Measurements from ENCODE around the gene HEMK1.

Gene HEMK1

DNA sequence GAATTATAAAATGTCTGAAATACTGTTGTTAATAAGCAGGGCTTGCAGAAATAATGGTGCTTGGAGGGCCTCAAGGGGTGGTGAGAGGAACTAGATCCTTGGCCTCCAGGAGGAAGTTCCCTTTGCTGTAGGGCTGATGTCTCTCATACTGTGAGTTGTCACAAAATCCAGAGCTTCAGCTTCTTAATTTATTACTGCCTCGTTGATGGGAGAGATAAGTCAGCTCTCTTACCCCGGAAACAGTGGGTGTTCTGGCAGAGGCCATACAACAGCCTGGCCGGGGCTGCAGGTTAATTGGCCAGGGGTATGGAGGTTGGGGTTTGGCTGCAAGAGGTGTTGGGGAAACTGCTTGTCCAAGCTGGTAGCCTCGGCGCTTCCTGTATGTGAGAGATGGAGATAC, 63.1 kb downstream of the HEMK1 start:
- Histone ChIP-seq H3K9me3 (ENCODE audit: control insufficient read depth, low read length) (no peaks in the 10 kb centered on the region), H3K27me3 (ENCODE audit: control insufficient read depth, insufficient read depth, low read length) (no peaks in the 10 kb centered on the region), H3K4me1 (peaks cover 14% of the 10 kb centered on the region), H3K79me2 (peaks cover 32% of the 10 kb centered on the region), H3K36me3 (ENCODE audit: control insufficient read depth, insufficient read depth, low read length) (no peaks in the 10 kb centered on the region), H3K9ac (no peak overlapping the region), H2AFZ (no peak overlapping the region), H3K4me3 (ENCODE audit: low read depth, low read length) (no peak overlapping the region), H3K27ac (no peak overlapping the region), H3K4me2 (ENCODE audit: low read length) (peak overlapping the region; percentile 22)
- TF ChIP-seq, protein P1, sequence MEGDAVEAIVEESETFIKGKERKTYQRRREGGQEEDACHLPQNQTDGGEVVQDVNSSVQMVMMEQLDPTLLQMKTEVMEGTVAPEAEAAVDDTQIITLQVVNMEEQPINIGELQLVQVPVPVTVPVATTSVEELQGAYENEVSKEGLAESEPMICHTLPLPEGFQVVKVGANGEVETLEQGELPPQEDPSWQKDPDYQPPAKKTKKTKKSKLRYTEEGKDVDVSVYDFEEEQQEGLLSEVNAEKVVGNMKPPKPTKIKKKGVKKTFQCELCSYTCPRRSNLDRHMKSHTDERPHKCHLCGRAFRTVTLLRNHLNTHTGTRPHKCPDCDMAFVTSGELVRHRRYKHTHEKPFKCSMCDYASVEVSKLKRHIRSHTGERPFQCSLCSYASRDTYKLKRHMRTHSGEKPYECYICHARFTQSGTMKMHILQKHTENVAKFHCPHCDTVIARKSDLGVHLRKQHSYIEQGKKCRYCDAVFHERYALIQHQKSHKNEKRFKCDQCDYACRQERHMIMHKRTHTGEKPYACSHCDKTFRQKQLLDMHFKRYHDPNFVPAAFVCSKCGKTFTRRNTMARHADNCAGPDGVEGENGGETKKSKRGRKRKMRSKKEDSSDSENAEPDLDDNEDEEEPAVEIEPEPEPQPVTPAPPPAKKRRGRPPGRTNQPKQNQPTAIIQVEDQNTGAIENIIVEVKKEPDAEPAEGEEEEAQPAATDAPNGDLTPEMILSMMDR (IDR thresholded peaks at IDR 0.05) = no peak

DNA sequence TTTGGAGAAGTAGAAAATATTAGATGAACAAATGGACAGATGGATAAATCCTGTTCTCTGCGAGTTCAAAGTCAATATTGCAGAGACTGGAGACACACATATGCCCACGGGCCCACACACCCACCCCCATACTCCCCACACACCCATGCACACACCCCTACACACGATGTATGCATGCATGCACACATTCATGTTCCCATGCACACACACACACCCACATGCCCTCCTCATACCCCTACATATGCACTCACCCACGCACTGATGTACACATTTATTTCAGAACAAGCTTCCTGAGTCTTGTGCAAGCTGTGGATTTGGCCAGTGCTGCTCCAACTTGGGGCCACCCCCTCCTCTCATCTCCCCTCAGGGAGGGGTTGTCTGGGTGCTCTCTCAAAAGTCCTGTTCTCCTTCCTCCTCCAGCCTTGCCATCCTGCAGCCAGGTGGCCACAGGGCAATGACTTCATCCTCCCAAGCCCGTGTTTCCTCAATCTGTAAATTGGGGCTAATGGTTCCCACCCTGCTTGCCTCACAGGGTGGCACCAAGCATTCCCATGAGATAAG, 64.0 kb downstream of the HEMK1 start:
- Histone ChIP-seq H3K27ac (no peak overlapping the region), H2AFZ (no peak overlapping the region), H3K4me2 (ENCODE audit: low read length) (no peak overlapping the region), H3K9me3 (ENCODE audit: control insufficient read depth, low read length) (no peaks in the 10 kb centered on the region), H3K4me1 (peaks cover 17% of the 10 kb centered on the region), H3K9ac (no peak overlapping the region), H3K79me2 (peaks cover 28% of the 10 kb centered on the region), H3K27me3 (ENCODE audit: control insufficient read depth, insufficient read depth, low read length) (no peaks in the 10 kb centered on the region), H3K36me3 (ENCODE audit: control insufficient read depth, insufficient read depth, low read length) (no peaks in the 10 kb centered on the region), H3K4me3 (ENCODE audit: low read depth, low read length) (no peak overlapping the region)
- TF ChIP-seq, protein P1 (IDR thresholded peaks at IDR 0.05) = no peak

DNA sequence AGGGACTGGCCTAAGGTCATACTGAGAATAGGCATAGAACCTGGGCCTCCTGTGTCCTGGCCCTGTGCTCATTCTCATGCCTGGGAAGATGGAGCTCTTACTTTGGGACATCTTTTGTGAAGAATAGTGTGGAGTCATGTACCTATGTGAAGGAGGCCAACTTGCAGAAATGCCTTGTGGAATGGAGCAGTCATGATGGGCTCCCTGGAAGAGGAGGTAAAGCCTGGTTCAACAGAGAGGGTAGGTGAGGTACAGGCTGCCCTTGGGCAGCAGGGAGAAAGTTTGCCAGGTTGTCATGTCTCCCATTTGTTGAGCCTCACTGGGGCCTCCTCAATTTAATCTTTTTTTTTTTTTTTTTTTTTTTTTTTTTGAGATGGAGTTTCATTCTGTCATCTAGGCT, 65.7 kb downstream of the HEMK1 start:
- peaks cover 25% of the 10 kb centered on the region for H3K4me1 ChIP-seq
- no peak overlapping the region for H3K4me3 ChIP-seq (ENCODE audit: low read depth, low read length)

DNA sequence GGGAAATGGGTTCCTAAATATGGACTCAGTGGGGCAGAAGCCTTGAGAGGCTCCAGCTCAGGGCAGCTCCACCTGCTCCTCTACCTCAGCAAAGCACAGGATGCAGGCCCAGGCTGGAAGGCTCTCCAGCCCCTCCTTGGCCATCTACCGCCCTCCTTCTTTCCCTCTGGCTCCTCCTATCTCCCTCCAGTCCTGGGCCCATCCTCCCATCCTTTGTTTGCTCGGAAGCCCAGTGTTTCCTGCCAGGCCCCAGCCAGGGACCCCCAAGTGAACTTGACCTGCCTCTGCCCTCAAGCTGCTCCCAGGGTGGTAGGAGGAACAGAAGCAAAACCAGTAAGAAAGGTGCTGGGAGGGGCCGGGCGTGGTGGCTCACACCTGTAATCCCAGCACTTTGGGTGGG, 67.7 kb downstream of the HEMK1 start:
- peaks cover 4% of the 10 kb centered on the region for H3K79me2 ChIP-seq
- TF ChIP-seq, protein P1 (IDR thresholded peaks at IDR 0.05) = no peak
- no peak overlapping the region for H3K9ac ChIP-seq
- no peaks in the 10 kb centered on the region for H3K36me3 ChIP-seq (ENCODE audit: control insufficient read depth, insufficient read depth, low read length)
- H3K4me2 ChIP-seq (ENCODE audit: low read length) = no peak overlapping the region
- no peaks in the 10 kb centered on the region for H3K9me3 ChIP-seq (ENCODE audit: control insufficient read depth, low read length)
- H2AFZ ChIP-seq = no peak overlapping the region
- H3K27me3 ChIP-seq (ENCODE audit: control insufficient read depth, insufficient read depth, low read length) = no peaks in the 10 kb centered on the region
- H3K4me3 ChIP-seq (ENCODE audit: low read depth, low read length) = no peak overlapping the region
- H3K27ac ChIP-seq = no peak overlapping the region
- peaks cover 14% of the 10 kb centered on the region for H3K4me1 ChIP-seq

More for the DNA sequence above, 65.7 kb downstream of the HEMK1 start:
- Histone ChIP-seq H3K9me3 (ENCODE audit: control insufficient read depth, low read length) (no peaks in the 10 kb centered on the region), H3K27ac (no peak overlapping the region), H2AFZ (no peak overlapping the region), H3K27me3 (ENCODE audit: control insufficient read depth, insufficient read depth, low read length) (no peaks in the 10 kb centered on the region), H3K79me2 (peaks cover 13% of the 10 kb centered on the region), H3K36me3 (ENCODE audit: control insufficient read depth, insufficient read depth, low read length) (no peaks in the 10 kb centered on the region), H3K4me2 (ENCODE audit: low read length) (no peak overlapping the region), H3K9ac (no peak overlapping the region)
- TF ChIP-seq, protein P1 (IDR thresholded peaks at IDR 0.05) = no peak

DNA sequence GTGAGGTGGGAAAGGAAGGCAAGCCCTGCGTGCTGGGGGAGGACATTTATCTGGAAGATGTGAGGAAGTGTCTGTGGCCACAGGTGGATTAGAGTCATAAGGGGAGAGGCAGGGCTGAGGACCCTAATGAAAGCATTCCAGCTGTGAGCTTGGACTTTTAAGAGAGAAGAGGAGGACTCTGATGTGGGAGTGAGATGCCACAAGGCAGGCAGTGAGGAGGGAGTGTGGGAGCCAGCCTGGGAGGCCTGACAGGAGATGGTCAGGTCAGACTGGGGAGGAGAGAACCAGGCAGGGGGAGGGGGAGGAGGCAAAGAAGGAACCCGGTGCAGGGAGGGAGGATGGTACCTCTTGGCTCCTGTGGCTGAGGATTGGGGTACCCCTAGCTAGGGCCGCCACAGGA, 68.6 kb downstream of the HEMK1 start:
- Histone ChIP-seq H3K4me2 (ENCODE audit: low read length) (no peak overlapping the region), H3K27me3 (ENCODE audit: control insufficient read depth, insufficient read depth, low read length) (no peaks in the 10 kb centered on the region), H3K79me2 (peaks cover 4% of the 10 kb centered on the region), H2AFZ (no peak overlapping the region), H3K4me1 (peaks cover 11% of the 10 kb centered on the region), H3K36me3 (ENCODE audit: control insufficient read depth, insufficient read depth, low read length) (no peaks in the 10 kb centered on the region), H3K9ac (no peak overlapping the region), H3K9me3 (ENCODE audit: control insufficient read depth, low read length) (no peaks in the 10 kb centered on the region), H3K27ac (no peak overlapping the region), H3K4me3 (ENCODE audit: low read depth, low read length) (no peak overlapping the region)
- TF ChIP-seq, protein P1 (IDR thresholded peaks at IDR 0.05) = no peak
